Small intestine (tissue), 7 donors: ENCODE measurements around the gene GANC. TPM values are rescaled to one million over a fixed set of nuclear protein-coding genes. Genes with fewer than 3 reads are reported as not detected.

ENCODE experiments used
- DNase-seq, 2 donors: peaks; one replicate each; pipeline versions ENCODE4 v3.0.0 to v3.0.0-alpha.2; 2013
- FAIRE-seq: peaks from 2 replicates; lab custom pipeline; 2012; peaks lifted over from hg19 to GRCh38; lab: Jason Lieb, UNC
- H3K27ac ChIP-seq, 3 donors: one replicate each; pipeline ENCODE4 v1.5.1; 2013; ENCODE audit warnings: low read length in 2 of 3, mild to moderate bottlenecking in 2 of 3, control low read depth in 1 of 3, inconsistent platforms in 1 of 3, low read depth in 1 of 3, moderate library complexity in 1 of 3
- H3K27me3 ChIP-seq, 3 donors: one replicate each; pipeline ENCODE4 v1.6.1; 2013; ENCODE audit warnings: low read length in 3 of 3, inconsistent platforms in 1 of 3; ENCODE audit not compliant: control insufficient read depth in 3 of 3, insufficient read depth in 3 of 3
- H3K36me3 ChIP-seq, 3 donors: one replicate each; pipeline ENCODE4 v1.6.1; 2013; ENCODE audit warnings: low read length in 3 of 3, inconsistent platforms in 1 of 3, low read depth in 1 of 3, mild to moderate bottlenecking in 1 of 3, moderate library complexity in 1 of 3; ENCODE audit not compliant: control insufficient read depth in 3 of 3, insufficient read depth in 2 of 3
- H3K4me1 ChIP-seq, 3 donors: one replicate each; pipeline ENCODE4 v1.6.1; 2013; ENCODE audit warnings: low read length in 2 of 3, inconsistent platforms in 1 of 3, low read depth in 1 of 3, mild to moderate bottlenecking in 1 of 3, moderate library complexity in 1 of 3; ENCODE audit not compliant: control insufficient read depth in 3 of 3, insufficient read depth in 2 of 3
- H3K4me3 ChIP-seq, 3 donors: one replicate each; pipeline ENCODE4 v1.5.1; 2013; ENCODE audit warnings: low read length in 3 of 3, control low read depth in 1 of 3, inconsistent platforms in 1 of 3, low read depth in 1 of 3, mild to moderate bottlenecking in 1 of 3, moderate library complexity in 1 of 3
- H3K9me3 ChIP-seq, 2 donors: one replicate each; pipeline ENCODE4 v1.6.1; 2013; ENCODE audit warnings: low read depth in 1 of 2, low read length in 1 of 2; ENCODE audit not compliant: control insufficient read depth in 2 of 2, insufficient read depth in 1 of 2
- WGBS, 3 donors: extraction: QIAGEN DNeasy Blood & Tissue Kit; methylation state at CpG; one replicate each; pipeline ENCODE4 v1.1.7; 2013; 5-methylcytosine and 5-hydroxymethylcytosine counted together
- polyA plus RNA-seq, 4 donors: library from polyadenylated mRNA; stranded (reverse) in 3 of 4; unstranded in 1 of 4; fragments of 200-250 nt in 3 of 4; fragments of 120-200 nt in 1 of 4; gene quantifications; one replicate each; pipeline versions ENCODE4 v1.2.1 to v1.2.3, GENCODE V29; 2013
- donor health status: healthy with polysubstance abuse.
- donor health status: control.
- donor health status: control.
- donor health status: Bipolar disorder and iron deficiency.
- donor health status: healthy.

Gene GANC
- polyA plus RNA-seq, 4 donors, result 5.1 to 25.8 (median 11.1) TPM

DNA sequence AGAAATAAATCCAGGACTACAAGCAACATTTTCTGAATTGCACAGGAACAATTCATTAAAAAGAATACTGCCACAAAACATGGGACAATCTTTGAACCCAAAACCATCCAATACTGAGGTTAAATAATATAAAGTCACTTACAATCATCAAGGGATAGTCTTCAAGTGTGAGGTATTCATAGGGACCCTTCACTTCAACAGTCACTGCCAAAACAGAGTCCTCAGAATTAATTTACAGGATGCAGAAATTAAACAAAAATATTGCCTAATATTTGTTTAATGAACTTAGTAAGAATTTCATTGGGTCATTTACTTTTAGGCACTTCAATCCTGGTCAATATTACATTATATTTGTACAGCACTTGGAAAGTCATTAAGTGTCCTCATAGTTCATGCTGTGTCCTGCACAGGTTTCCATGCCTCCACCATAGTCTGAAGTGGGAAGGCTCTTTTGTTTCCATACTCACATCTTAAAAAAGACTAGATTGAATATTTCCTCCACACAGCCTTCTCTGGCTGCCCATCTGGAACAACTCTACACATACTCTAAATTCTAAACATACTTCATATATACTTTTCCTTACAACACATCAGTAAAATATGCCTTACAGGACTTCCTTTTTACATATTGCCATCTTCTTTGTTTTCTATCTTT is 33.3 kb upstream of the GANC start:
- DNase-seq, result no peak
- Histone ChIP-seq H3K4me1 (no peaks in the 10 kb centered on the region), H3K27ac (no peak overlapping the region), H3K36me3 (peaks cover 5 to 29% (median 23%) of the 10 kb centered on the region in 3 donors), H3K27me3 (no peaks in the 10 kb centered on the region), H3K9me3 (no peaks in the 10 kb centered on the region), H3K4me3 (no peak overlapping the region)
- no peak for FAIRE-seq

DNA sequence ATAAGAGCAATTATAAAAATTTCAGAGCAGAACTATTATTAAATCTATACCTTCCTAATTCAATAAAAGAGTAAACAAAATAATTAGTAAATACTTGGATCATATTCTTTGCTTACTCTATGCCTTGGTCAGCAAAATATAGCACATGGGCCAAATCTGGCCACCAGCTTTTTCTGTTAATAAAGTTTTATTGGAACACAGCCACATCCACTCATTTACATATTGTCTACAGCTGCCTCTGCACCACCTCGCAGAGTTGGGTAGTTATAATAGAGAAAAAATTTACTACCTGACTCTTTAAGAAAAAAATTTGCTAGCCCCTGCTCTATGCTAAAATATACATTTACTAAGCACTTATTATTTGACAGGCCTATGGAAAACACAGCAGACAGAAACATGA is 32.2 kb upstream of the GANC start:
- no peak overlapping the region for H3K27ac ChIP-seq
- no peak overlapping the region for H3K4me3 ChIP-seq
- DNase-seq, result no peak
- WGBS, 3 donors, result 95 to 97% (median 96%) methylated on average over 1 of the region's 1 CpG
- no peaks in the 10 kb centered on the region for H3K27me3 ChIP-seq
- H3K9me3 ChIP-seq, result no peaks in the 10 kb centered on the region
- H3K36me3 ChIP-seq, result peaks cover 3 to 25% (median 17%) of the 10 kb centered on the region in 3 donors
- no peaks in the 10 kb centered on the region for H3K4me1 ChIP-seq
- FAIRE-seq, result no peak

DNA sequence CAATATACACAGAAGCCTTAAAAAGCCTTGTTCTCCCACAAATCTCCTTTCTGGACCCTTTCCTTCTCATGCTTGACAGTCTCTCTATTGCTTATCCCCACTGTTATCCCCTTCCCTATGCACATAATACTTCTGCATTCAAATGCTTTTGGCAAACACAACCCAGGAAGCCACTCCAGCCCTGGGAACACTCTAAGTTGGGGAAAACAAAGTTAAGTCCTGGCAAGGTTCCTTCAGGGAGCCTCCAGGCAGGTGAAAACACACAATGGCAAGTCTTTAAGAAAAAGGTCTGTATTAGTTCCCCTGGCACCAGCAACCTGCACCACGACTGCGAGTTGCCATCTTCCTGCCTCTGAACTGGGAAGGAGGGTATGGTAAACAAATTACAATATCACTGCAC is 19.7 kb upstream of the GANC start:
- FAIRE-seq (no peak), DNase-seq (no peak)
- 95 to 100% (median 95%) methylated on average over 2 of the region's 2 CpGs for WGBS, 3 donors
- no peaks in the 10 kb centered on the region for H3K27me3 ChIP-seq
- H3K27ac ChIP-seq, result no peak overlapping the region
- H3K36me3 ChIP-seq, result peaks cover 6 to 35% (median 15%) of the 10 kb centered on the region in 3 donors
- no peaks in the 10 kb centered on the region for H3K4me1 ChIP-seq
- H3K4me3 ChIP-seq, result no peak overlapping the region
- peaks cover 0 to 33% of the 10 kb centered on the region in 2 donors for H3K9me3 ChIP-seq

DNA sequence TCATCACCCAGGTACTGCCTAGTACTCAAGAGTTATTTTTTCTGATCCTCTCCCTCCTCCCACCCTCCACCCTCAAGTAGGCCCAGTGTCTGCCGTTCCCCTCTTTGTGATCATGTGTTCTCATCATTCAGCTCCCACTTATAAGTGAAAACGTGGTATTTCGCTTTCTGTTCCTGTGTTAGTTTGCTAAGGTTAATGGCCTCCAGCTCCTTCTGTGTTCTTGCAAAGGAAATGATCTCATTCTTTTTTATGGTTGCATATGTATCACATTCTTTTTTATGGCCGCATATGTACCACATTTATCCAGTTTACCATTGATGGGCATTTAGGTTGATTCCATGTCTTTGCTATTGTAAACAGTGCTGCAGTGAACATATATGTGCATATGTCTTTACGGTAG is 8.2 kb upstream of the GANC start:
- Histone ChIP-seq H3K4me3 (no peak overlapping the region), H3K4me1 (no peaks in the 10 kb centered on the region), H3K36me3 (peaks cover 13 to 28% (median 14%) of the 10 kb centered on the region in 3 donors), H3K27me3 (no peaks in the 10 kb centered on the region), H3K27ac (no peak overlapping the region), H3K9me3 (no peaks in the 10 kb centered on the region)
- 89 to 92% (median 90%) methylated on average over 5 of the region's 5 CpGs for WGBS, 3 donors
- DNase-seq, result no peak
- FAIRE-seq, result no peak

DNA sequence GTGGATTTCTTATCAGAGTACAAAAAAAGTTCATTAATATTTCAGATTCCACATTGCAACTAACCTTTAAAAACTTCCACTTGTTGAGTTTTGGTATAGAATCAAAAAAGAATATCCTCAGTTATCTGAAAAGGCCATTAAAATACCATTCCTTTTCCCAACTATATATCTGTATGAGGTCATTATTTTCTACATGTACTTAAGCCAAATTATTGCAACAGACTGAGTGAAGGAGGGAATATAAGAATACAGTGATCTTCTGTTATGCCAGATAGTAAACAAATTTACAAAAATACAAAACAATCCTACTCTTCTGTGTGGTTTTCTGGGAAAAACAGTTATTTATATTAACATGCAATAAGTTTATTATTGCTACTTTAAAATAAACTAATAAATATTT is 5.7 kb upstream of the GANC start:
- Histone ChIP-seq H3K4me3 (no peak overlapping the region), H3K36me3 (peaks cover 9 to 21% (median 10%) of the 10 kb centered on the region in 3 donors), H3K9me3 (no peaks in the 10 kb centered on the region), H3K27me3 (no peaks in the 10 kb centered on the region), H3K27ac (no peak overlapping the region), H3K4me1 (peaks cover 0 to 2% (median 0%) of the 10 kb centered on the region in 3 donors)
- DNase-seq (no peak), FAIRE-seq (no peak)

DNA sequence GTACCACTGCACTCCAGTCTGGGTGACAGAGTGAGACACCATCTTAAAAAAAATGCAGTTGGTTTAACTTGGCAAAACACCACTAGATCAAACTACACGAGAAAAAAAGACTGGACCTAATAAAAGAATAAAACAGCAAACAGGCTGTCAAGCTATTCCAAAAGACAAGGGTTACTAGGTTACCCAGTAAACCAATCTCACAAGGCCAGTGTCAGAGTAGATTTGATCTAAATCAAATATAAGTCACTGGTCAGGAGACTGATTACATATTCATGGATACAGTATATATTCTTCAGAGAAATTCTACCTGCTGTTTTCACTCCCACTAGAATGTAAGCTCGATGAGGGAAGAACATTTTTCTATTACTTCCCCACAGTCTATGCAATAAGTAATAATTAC is 2.5 kb upstream of the GANC start:
- DNase-seq, result peak; percentile 27 to 34
- H3K9me3 ChIP-seq, result no peaks in the 10 kb centered on the region
- peaks cover 0 to 15% (median 3%) of the 10 kb centered on the region in 3 donors for H3K4me1 ChIP-seq
- peak overlapping the region in 1 of 3 donors; percentile 11 for H3K4me3 ChIP-seq
- 34 to 42% (median 41%) methylated on average over 2 of the region's 2 CpGs for WGBS, 3 donors
- no peaks in the 10 kb centered on the region for H3K27me3 ChIP-seq
- H3K36me3 ChIP-seq, result peaks cover 3 to 10% (median 5%) of the 10 kb centered on the region in 3 donors
- no peak for FAIRE-seq
- H3K27ac ChIP-seq, result peak overlapping the region in 1 of 3 donors; percentile 34

DNA sequence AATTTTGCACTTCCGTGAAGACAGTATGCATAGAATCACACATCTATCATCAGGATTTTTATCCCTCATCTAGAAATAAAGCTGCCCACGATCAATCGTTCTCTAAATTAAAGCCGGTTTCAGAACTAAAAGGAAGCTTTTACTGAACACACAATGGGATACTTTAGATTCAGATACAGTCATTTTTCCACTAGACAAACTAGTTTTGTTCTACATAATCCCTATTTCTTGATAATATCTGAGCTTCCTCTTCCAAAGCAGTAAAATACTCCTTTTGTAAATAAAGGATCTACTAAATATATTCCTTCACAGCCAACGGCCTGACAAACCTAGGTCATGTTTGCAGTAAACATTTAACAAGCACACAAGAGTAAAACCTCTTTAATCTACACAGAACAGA is 2.0 kb upstream of the GANC start:
- H3K27me3 ChIP-seq, result no peaks in the 10 kb centered on the region
- peak overlapping the region in 1 of 3 donors; percentile 34 for H3K27ac ChIP-seq
- H3K9me3 ChIP-seq, result no peaks in the 10 kb centered on the region
- peak overlapping the region in 1 of 3 donors; percentile 11 for H3K4me3 ChIP-seq
- FAIRE-seq (no peak), DNase-seq (peak; percentile 14 to 15)
- peaks cover 0 to 15% (median 7%) of the 10 kb centered on the region in 3 donors for H3K4me1 ChIP-seq
- WGBS, 3 donors, result 14 to 46% (median 35%) methylated on average over 5 of the region's 5 CpGs
- peaks cover 0 to 10% (median 5%) of the 10 kb centered on the region in 3 donors for H3K36me3 ChIP-seq

DNA sequence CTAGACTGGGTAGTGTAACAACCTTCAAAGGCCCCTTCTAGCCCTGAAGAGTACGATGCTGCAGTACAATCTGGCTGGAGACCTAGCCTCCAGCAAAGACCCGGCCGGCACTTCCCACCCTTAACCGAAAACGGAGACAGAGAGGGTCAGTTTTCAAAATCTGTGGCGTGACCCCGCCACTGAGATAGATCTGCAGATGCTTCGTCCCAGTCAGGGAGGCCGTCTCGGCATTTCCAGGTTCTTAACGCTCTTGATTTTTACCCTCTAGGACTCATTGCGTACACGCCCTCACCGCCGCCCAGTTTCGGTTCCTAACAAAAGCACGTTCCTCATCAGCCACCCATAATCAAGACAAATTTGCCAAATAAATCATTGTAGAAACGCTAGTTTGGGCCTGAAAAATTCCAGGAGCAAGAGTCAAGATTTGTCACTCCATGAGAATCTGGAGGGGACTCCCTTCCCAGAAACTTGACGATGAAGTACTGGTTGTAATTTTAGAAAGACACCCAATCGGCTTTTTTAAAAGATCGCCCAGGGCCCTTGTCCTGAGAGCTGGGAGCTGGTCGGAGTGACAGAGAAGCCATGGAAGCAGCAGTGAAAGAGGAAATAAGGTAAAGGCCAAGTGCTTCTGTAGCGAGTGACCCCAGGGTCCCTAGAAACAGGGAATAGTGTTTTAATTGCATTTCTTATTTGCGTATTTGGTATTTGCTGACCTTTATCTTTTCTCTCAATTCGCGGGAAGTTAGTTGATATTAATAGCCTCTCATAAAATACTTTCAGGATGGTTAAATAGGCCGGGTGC is 1.1 kb downstream of the GANC start:
- FAIRE-seq (no peak), DNase-seq (peak; percentile 83 to 86)
- peaks cover 0 to 9% (median 0%) of the 10 kb centered on the region in 3 donors for H3K36me3 ChIP-seq
- H3K27ac ChIP-seq, result peak overlapping the region; percentile 98 to 100 (median 98)
- no peaks in the 10 kb centered on the region for H3K27me3 ChIP-seq
- H3K4me1 ChIP-seq, result peaks cover 0 to 15% (median 8%) of the 10 kb centered on the region in 3 donors
- H3K9me3 ChIP-seq, result no peaks in the 10 kb centered on the region
- WGBS, 3 donors, result 1 to 4% (median 2%) methylated on average over 27 of the region's 27 CpGs
- peak overlapping the region; percentile 34 to 73 (median 63) for H3K4me3 ChIP-seq
